GM12875 (cell line): ENCODE data around the gene PLAGL2.

ENCODE experiments used
- H3K4me3 ChIP-seq: one replicate; pipeline ENCODE4 v1.5.1; 2011; ENCODE audit warnings: low read depth, low read length, control low read depth
- CTCF ChIP-seq: IDR thresholded peaks from 2 replicates; pipeline ENCODE4 v1.5.1; 2011; ENCODE audit warnings: low read depth, mild to moderate bottlenecking, control low read depth, inconsistent platforms, low read length, moderate library complexity, borderline replicate concordance; ENCODE audit not compliant: insufficient read depth

PLAGL2 gene

DNA sequence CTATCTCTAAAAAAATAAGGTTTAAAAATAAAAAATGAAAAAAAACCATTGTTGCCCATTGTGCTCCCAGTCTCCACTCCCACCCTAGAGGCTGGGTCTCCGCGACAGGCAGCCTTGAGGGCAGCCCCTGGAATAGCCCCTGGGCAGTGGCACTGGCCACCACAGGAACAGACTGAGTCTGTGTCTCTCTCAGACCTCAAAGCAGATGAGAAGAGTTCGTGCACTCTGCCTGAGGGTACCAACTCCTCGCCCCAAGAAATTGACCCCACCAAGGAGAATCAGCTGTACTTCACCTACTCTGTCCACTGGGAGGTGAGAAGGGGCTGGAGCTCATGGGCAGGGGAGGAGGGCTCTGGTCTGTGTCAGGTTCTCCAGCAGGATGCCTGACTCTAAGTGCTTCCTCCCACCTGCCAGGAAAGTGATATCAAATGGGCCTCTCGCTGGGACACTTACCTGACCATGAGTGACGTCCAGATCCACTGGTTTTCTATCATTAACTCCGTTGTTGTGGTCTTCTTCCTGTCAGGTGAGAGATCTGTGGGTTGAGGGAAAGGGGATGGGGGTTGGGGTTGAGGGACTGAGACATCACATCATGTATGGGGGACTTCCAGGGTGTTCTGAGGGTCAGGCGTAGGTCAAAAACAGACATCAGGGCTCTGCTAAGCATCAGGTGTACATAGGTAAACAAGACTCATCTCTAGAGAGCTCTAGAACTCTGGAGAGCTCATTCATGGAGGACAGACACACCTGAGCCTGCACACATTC lies 62.5 kb downstream of the PLAGL2 start:
- no peak for TF ChIP-seq CTCF
- no peak overlapping the region for H3K4me3 ChIP-seq

DNA sequence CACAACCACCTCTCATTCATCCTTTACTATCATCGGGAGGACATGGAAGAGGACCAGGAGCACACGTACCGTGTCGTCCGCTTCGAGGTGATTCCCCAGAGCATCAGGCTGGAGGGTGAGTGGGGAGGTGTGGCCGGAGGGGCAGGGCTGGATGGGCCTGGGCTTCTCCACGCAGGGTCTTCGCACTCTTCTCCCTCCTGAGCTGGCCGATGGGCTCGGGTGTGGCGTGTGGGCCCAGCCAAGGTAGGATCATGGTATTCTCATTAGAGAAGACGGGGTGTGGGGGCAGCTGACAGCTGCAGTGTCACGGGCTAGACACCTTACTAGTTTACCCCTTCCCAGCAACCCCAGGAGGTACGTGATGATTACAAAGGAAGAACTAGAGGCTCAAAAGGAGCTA lies 64.6 kb downstream of the PLAGL2 start:
- H3K4me3 ChIP-seq = no peak overlapping the region

More for the DNA sequence above, 64.6 kb downstream of the PLAGL2 start:
- no peak for TF ChIP-seq CTCF
